ENCODE results near the gene LTB4R.

Gene LTB4R

DNA sequence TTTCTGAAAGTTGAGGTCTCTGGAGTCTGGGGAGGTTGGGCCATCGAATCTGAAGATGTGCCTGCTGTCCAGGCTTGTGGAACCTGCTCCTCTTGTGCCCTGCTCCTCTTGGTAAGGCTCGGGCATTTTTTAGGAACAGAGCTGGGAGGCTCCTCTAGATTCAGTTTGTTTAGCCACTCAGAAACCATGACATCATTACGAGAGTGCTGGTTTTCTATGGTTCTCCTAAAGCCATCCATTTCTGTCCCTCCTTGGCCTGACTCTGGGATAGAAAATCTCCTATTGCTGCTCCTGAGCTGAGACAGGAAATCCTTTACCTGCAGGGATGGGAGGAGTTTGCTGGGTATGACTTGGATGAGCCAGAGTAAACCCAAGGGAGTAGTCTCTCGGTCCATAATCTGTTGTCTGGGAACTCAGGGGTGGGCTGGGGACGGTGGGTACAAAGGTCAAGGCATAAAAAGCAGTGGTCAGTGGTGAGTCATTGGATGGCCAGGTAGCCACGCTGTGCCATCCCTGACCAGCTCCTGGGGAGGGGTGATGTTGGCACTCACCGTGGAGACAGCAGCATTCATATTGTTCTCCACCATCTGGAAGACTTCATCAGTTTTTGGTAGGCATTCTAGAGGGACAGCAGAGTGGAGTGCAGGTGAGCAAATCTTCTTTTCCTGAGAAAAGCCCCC is 26.0 kb downstream of the LTB4R start:
- no peak overlapping the region for H3K27ac ChIP-seq (ENCODE audit: low read depth, low read length, severe bottlenecking)
- no peaks in the 10 kb centered on the region for H3K36me3 ChIP-seq (ENCODE audit: control insufficient read depth, insufficient read depth, low read length)
- H3K9me3 ChIP-seq (ENCODE audit: control insufficient read depth, low read length), result no peaks in the 10 kb centered on the region
- WGBS, 2 experiments (ENCODE audit: insufficient coverage in 2 of 2), result 84 to 88% methylated on average over 5 of the region's 7 CpGs
- H3K4me3 ChIP-seq (ENCODE audit: extremely low read depth, insufficient read depth, low read length, poor library complexity, severe bottlenecking), result no peak overlapping the region
- peaks cover 13% of the 10 kb centered on the region for H3K4me1 ChIP-seq (ENCODE audit: control insufficient read depth, insufficient read depth, low read length, poor library complexity, severe bottlenecking)

DNA sequence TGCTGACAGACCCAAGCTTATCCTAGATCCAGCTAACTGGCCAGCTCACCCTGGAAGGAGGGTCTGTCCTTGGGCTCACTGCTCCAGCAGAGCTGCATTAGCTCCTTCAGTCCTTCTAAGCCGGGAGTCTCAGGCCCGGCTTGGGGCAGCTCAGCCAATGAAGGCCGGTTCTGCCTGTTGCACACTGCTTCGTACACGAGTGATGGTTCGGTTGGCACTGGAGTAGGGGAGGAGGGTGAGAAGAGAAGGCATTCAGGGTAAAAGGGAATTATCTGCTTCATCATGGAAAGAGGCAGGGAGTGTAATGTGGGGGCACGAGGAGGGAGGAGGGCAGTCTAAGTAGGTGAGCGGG is 26.5 kb downstream of the LTB4R start:
- Histone ChIP-seq H3K27ac (ENCODE audit: low read depth, low read length, severe bottlenecking) (no peak overlapping the region), H3K36me3 (ENCODE audit: control insufficient read depth, insufficient read depth, low read length) (no peaks in the 10 kb centered on the region), H3K9me3 (ENCODE audit: control insufficient read depth, low read length) (no peaks in the 10 kb centered on the region), H3K4me1 (ENCODE audit: control insufficient read depth, insufficient read depth, low read length, poor library complexity, severe bottlenecking) (peaks cover 8% of the 10 kb centered on the region), H3K4me3 (ENCODE audit: extremely low read depth, insufficient read depth, low read length, poor library complexity, severe bottlenecking) (no peak overlapping the region)
- 69 to 81% methylated on average over 6 to 8 of the region's 8 CpGs for whole genome bisulfite sequencing, 2 experiments (ENCODE audit: insufficient coverage in 2 of 2)

DNA sequence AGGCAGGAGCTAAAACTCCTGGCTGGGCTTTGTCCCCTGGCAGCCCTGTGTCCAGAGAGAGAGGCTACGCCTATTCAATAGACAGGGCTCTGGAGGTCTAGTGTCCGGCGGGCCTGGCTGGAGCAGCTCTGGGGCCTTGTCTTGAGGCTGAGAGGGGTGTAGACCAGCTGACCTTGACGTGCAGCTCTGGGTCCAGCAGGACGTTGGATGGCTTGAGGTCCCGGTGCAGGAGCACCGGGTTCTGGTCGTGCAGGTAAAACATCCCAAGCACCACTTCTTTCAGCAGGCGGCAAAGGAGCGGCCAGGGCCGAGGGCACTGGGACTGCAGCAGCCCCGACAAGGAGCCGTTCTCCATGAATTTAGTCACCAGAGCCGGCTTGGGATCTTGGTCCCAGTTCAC is 27.5 kb downstream of the LTB4R start:
- Histone ChIP-seq H3K9me3 (ENCODE audit: control insufficient read depth, low read length) (no peaks in the 10 kb centered on the region), H3K4me3 (ENCODE audit: extremely low read depth, insufficient read depth, low read length, poor library complexity, severe bottlenecking) (no peak overlapping the region), H3K27ac (ENCODE audit: low read depth, low read length, severe bottlenecking) (no peak overlapping the region), H3K36me3 (ENCODE audit: control insufficient read depth, insufficient read depth, low read length) (no peaks in the 10 kb centered on the region), H3K4me1 (ENCODE audit: control insufficient read depth, insufficient read depth, low read length, poor library complexity, severe bottlenecking) (peaks cover 5% of the 10 kb centered on the region)
- WGBS, 2 experiments (ENCODE audit: insufficient coverage in 2 of 2), result 77% methylated on average over 14 of the region's 14 CpGs

DNA sequence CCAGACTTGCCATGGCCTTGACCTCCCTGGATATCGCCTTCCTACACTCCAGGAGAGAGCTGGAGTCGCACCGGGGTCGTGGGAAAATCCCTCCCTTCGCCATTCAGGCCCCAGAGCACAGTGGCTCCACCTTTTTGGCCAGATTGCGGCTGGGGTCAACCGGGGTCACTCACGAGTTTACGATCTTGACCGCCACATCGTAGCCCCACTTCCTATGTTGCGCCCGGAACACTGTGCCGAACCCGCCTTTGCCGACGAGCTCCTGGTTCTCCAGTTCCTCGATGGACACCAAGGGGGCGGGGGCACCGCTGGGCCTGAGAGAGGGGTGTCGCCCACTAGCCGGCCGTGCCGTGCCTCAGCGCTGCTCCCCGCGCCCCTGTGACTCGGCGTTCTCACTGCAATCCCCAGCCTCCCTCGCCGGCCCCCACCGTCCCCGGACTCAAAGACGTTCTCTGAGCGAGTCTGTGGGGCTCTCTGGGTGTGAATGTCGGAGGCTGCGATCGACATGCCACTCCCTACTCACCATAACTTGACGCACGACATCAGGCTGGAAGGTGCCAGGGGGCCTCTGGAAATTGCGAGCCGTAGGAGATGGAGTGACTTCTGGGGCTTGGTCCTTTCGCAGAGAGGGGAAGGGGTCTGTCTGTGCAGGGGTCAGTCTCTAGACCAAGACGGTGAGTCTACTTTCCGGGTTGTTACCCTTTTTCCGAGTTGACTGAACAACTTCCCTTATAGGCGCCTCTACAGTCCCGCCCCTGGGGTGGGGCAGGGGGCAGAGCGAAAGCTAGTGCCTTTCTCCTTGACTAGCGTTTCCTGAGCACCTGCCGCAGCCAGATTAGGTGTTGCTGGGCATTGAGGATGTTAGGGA is 28.2 kb downstream of the LTB4R start, which contains the start of gene RIPK3:
Gene RIPK3 (minus strand): TSS at position 708 of the 868 bp plus-strand sequence. CDS start 165 bp downstream, at position 543.
- Histone ChIP-seq H3K27ac (ENCODE audit: low read depth, low read length, severe bottlenecking) (no peak within 1 kb of the TSS), H3K36me3 (ENCODE audit: control insufficient read depth, insufficient read depth, low read length) (no peaks in the 10 kb centered on the region), H3K4me3 (ENCODE audit: extremely low read depth, insufficient read depth, low read length, poor library complexity, severe bottlenecking) (peak within 1 kb of the TSS; percentile 29), H3K9me3 (ENCODE audit: control insufficient read depth, low read length) (no peaks in the 10 kb centered on the region), H3K4me1 (ENCODE audit: control insufficient read depth, insufficient read depth, low read length, poor library complexity, severe bottlenecking) (peaks cover 5% of the 10 kb centered on the region)
- 14 to 16% methylated on average over 24 to 28 of the region's 51 CpGs for WGBS, 2 experiments (ENCODE audit: insufficient coverage in 2 of 2)

DNA sequence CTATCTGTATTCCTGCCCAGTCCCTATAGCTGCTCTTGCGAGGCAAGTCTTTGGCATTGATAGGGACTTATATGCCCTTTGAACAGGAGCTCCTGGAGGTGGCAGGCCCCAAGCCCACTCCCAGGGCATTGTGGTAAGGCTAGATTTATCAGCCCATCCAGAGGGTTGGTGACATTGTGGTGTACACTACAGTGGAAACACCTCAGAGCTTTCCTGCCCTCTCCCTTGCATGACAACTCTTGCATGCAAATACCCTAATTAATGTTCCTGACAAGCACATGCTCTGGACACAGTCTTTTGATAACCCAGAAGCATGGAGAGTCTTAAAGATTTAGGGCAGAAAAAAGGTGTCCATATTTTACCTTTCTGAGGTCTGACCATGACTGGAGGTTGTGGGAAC is 29.3 kb downstream of the LTB4R start:
- 57 to 100% methylated on average over 1 of the region's 1 CpG for WGBS, 2 experiments (ENCODE audit: insufficient coverage in 2 of 2)
- no peaks in the 10 kb centered on the region for H3K9me3 ChIP-seq (ENCODE audit: control insufficient read depth, low read length)
- peaks cover 2% of the 10 kb centered on the region for H3K4me1 ChIP-seq (ENCODE audit: control insufficient read depth, insufficient read depth, low read length, poor library complexity, severe bottlenecking)
- no peak overlapping the region for H3K27ac ChIP-seq (ENCODE audit: low read depth, low read length, severe bottlenecking)
- no peaks in the 10 kb centered on the region for H3K36me3 ChIP-seq (ENCODE audit: control insufficient read depth, insufficient read depth, low read length)
- no peak overlapping the region for H3K4me3 ChIP-seq (ENCODE audit: extremely low read depth, insufficient read depth, low read length, poor library complexity, severe bottlenecking)

DNA sequence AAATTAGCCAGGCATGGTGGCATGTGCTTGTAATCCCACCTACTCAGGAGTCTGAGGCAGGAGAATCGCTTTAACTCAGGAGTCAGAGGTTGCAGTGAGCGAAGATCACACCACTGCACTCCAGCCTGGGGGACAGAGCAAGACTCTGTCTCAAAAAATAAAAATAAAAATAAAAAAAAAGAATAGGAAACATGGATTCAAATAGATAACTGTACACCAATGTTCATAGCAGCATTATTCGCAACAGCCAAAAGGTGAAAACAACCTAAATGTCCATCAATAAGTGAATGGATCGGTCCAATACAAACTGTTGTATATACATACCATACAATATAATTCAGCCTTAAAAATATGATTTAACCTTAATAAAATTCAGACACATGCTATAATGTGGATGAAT is 31.6 kb downstream of the LTB4R start:
- WGBS, 2 experiments (ENCODE audit: insufficient coverage in 2 of 2), result 100% methylated on average over 1 of the region's 4 CpGs
- Histone ChIP-seq H3K4me1 (ENCODE audit: control insufficient read depth, insufficient read depth, low read length, poor library complexity, severe bottlenecking) (no peaks in the 10 kb centered on the region), H3K9me3 (ENCODE audit: control insufficient read depth, low read length) (no peaks in the 10 kb centered on the region), H3K36me3 (ENCODE audit: control insufficient read depth, insufficient read depth, low read length) (no peaks in the 10 kb centered on the region), H3K4me3 (ENCODE audit: extremely low read depth, insufficient read depth, low read length, poor library complexity, severe bottlenecking) (no peak overlapping the region), H3K27ac (ENCODE audit: low read depth, low read length, severe bottlenecking) (no peak overlapping the region)

DNA sequence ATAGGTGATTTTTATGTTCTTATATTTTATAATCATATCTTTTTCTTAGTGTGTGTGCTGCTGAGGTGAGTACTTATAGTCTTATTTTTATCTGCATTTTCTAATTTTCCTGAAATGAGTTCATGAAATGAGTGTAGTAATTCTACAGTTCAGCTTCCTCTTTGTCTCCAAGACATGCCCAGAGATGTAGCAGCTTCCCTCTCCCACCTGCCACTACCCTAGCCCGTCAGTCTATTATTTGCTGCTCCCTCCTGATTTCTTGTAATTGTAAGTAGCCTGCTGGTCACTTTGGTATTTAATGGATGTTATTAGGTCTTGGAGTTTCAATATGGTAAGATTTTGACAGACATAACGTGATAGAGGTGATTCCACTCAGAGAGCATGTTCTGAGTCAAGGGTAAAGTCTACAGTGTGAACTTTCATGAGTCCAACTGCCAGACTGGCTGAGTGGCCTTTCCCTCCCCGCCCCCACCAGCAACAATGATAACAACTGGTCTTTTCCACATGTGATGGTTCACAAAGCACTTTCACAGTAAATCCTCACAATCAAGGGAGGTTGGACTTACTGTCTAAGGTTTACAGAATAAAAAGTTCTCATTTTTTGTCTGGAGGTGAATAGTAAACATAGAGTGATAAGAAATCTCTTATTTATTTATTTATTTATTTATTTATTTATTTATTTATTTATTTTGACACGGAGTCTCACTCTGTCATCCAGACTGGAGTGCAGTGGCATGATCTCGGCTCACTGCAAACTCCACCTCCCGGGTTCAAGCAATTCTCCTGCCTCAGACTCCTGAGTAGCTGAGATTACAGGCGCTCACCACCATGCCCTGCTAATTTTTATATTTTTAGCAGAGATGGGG is 32.7 kb downstream of the LTB4R start:
- H3K4me1 ChIP-seq (ENCODE audit: control insufficient read depth, insufficient read depth, low read length, poor library complexity, severe bottlenecking), result no peaks in the 10 kb centered on the region
- WGBS, 2 experiments (ENCODE audit: insufficient coverage in 2 of 2), result 78 to 80% methylated on average over 2 to 5 of the region's 7 CpGs
- H3K4me3 ChIP-seq (ENCODE audit: extremely low read depth, insufficient read depth, low read length, poor library complexity, severe bottlenecking), result no peak overlapping the region
- no peak overlapping the region for H3K27ac ChIP-seq (ENCODE audit: low read depth, low read length, severe bottlenecking)
- H3K9me3 ChIP-seq (ENCODE audit: control insufficient read depth, low read length), result no peaks in the 10 kb centered on the region
- no peaks in the 10 kb centered on the region for H3K36me3 ChIP-seq (ENCODE audit: control insufficient read depth, insufficient read depth, low read length)

DNA sequence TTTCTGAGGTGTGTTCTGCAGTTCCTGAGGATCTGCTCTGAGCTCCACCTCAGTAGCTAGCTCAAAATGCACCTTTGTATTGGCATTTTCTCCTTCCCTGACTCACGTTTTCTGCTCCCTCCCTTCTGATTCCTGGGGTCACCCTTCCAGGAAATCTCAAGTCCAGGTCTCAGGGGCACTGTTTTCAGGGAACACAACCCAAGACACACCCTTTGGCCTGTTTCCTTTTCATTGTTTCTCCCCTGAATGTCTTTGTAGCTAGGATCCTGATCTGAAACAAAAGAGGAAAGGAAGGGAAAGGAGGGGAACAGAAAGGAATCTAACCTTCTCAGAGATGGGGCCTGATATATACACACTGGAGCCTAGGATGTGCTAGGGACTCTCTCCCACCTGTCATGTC is 35.8 kb downstream of the LTB4R start:
- H3K36me3 ChIP-seq (ENCODE audit: control insufficient read depth, insufficient read depth, low read length), result no peaks in the 10 kb centered on the region
- 50 to 67% methylated on average over 1 of the region's 1 CpG for WGBS, 2 experiments (ENCODE audit: insufficient coverage in 2 of 2)
- no peaks in the 10 kb centered on the region for H3K9me3 ChIP-seq (ENCODE audit: control insufficient read depth, low read length)
- no peak overlapping the region for H3K4me3 ChIP-seq (ENCODE audit: extremely low read depth, insufficient read depth, low read length, poor library complexity, severe bottlenecking)
- H3K4me1 ChIP-seq (ENCODE audit: control insufficient read depth, insufficient read depth, low read length, poor library complexity, severe bottlenecking), result no peaks in the 10 kb centered on the region
- H3K27ac ChIP-seq (ENCODE audit: low read depth, low read length, severe bottlenecking), result no peak overlapping the region

DNA sequence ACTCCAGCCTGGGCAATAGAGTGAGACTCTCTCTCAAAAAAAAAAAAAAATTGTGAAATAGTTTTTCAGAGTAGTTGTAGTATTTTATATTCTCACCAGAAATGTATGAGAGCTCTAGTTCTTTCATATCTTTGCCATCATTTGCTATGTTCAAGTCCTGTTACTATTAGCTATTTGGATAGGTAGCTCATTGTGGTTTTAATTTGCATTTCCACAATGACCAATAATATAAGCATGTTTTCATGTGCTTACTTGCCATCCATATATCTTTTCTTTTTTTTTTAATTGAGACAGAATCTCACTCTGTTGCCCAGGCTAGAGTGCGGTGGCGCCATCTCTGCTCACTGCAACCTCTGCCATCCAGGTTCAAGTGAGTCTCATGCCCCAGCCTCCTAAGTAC is 36.9 kb downstream of the LTB4R start:
- no peak overlapping the region for H3K27ac ChIP-seq (ENCODE audit: low read depth, low read length, severe bottlenecking)
- no peak overlapping the region for H3K4me3 ChIP-seq (ENCODE audit: extremely low read depth, insufficient read depth, low read length, poor library complexity, severe bottlenecking)
- H3K4me1 ChIP-seq (ENCODE audit: control insufficient read depth, insufficient read depth, low read length, poor library complexity, severe bottlenecking), result no peaks in the 10 kb centered on the region
- no peaks in the 10 kb centered on the region for H3K9me3 ChIP-seq (ENCODE audit: control insufficient read depth, low read length)
- 94 to 100% methylated on average over 2 of the region's 2 CpGs for WGBS, 2 experiments (ENCODE audit: insufficient coverage in 2 of 2)
- H3K36me3 ChIP-seq (ENCODE audit: control insufficient read depth, insufficient read depth, low read length), result no peaks in the 10 kb centered on the region

DNA sequence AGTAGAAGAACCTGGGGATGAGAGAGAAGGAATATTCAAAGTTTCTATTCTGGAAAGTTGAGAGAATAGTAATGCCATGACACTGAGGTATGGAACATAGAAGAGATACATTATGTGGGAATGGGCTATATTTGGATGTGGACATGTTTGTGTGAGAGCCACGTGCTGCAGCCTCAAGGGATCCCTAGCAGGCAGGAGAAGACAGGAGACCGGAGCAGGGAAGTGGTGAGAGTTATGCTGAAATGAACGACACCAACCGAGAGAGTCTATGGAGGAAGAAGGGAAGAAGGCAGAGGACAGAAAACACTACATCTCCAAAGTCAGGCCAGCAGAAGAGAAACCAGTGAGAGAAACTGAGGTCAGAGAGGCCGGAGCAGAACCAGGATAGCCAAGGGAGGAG is 38.4 kb downstream of the LTB4R start:
- no peaks in the 10 kb centered on the region for H3K36me3 ChIP-seq (ENCODE audit: control insufficient read depth, insufficient read depth, low read length)
- no peak overlapping the region for H3K27ac ChIP-seq (ENCODE audit: low read depth, low read length, severe bottlenecking)
- no peaks in the 10 kb centered on the region for H3K4me1 ChIP-seq (ENCODE audit: control insufficient read depth, insufficient read depth, low read length, poor library complexity, severe bottlenecking)
- H3K4me3 ChIP-seq (ENCODE audit: extremely low read depth, insufficient read depth, low read length, poor library complexity, severe bottlenecking), result no peak overlapping the region
- WGBS, 2 experiments (ENCODE audit: insufficient coverage in 2 of 2), result 57 to 73% methylated on average over 5 of the region's 5 CpGs
- H3K9me3 ChIP-seq (ENCODE audit: control insufficient read depth, low read length), result no peaks in the 10 kb centered on the region

Data from mesodermal cell (in vitro differentiated cells).